Neutrophil (primary cell): ENCODE measurements around the gene RSPH1.

Experiments used
- H3K27ac ChIP-seq: fragments of 200-600 bp; sonication (generic); 2 replicates; pipeline ENCODE4 v1.5.1; 2016; ENCODE audit warnings: mild to moderate bottlenecking, moderate library complexity
- H3K27me3 ChIP-seq: fragments of 200-600 bp; sonication (generic); 2 replicates; pipeline ENCODE4 v1.6.0; 2016; ENCODE audit warnings: mild to moderate bottlenecking
- H3K36me3 ChIP-seq: fragments of 200-600 bp; sonication (generic); 2 replicates; pipeline ENCODE4 v1.5.1; 2017
- H3K4me1 ChIP-seq, 2 experiments: fragments of 200-600 bp in 1 of 2; sonication (generic) in 1 of 2; 1 replicate in 1 of 2; 2 replicates in 1 of 2; pipeline versions ENCODE4 v1.5.1 to v1.6.1; 2013 to 2016; ENCODE audit warnings: low read depth in 1 of 2, low read length in 1 of 2, mild to moderate bottlenecking in 1 of 2, moderate library complexity in 1 of 2; ENCODE audit not compliant: control insufficient read depth in 1 of 2, insufficient read depth in 1 of 2
- H3K4me3 ChIP-seq, 2 experiments: fragments of 200-600 bp in 1 of 2; sonication (generic) in 1 of 2; 1 replicate in 1 of 2; 2 replicates in 1 of 2; pipeline ENCODE4 v1.5.1; 2013 to 2016; ENCODE audit warnings: low read depth in 1 of 2, low read length in 1 of 2, mild to moderate bottlenecking in 1 of 2, moderate library complexity in 1 of 2
- H3K9me3 ChIP-seq: fragments of 200-600 bp; sonication (generic); 2 replicates; pipeline ENCODE4 v1.5.1; 2016
- TF ChIP-seq, protein P1 (sequence below): fragments of 200-600 bp; sonication (generic); IDR thresholded peaks from 2 replicates; pipeline ENCODE4 v1.5.1; 2016; ENCODE audit warnings: antibody characterized with exemption

RSPH1 gene

DNA sequence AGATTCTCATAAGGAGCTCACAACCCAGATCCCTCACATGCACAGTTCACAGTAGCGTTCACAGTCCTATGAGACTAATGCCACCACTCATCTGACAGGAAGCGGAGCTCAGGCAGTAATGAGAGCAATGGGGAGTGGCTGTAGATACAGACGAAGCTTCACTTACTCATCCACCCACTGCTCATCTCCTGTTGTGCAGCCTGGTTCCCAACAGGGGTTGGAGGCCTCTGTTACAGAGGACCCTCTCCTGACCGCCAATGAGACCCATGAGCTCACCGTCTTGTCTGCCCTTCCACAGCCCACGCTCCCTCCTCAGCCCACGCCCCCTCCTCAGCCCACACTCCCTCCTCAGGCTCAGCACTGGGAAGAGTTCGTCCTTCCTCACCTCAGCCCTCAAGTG, 39.6 kb downstream of the RSPH1 start:
- Histone ChIP-seq H3K9me3 (no peaks in the 10 kb centered on the region), H3K4me1 (peaks cover 15 to 23% of the 10 kb centered on the region in 2 experiments), H3K27me3 (no peaks in the 10 kb centered on the region), H3K36me3 (no peaks in the 10 kb centered on the region), H3K27ac (no peak overlapping the region), H3K4me3 (no peak overlapping the region)
- TF ChIP-seq, protein P1, sequence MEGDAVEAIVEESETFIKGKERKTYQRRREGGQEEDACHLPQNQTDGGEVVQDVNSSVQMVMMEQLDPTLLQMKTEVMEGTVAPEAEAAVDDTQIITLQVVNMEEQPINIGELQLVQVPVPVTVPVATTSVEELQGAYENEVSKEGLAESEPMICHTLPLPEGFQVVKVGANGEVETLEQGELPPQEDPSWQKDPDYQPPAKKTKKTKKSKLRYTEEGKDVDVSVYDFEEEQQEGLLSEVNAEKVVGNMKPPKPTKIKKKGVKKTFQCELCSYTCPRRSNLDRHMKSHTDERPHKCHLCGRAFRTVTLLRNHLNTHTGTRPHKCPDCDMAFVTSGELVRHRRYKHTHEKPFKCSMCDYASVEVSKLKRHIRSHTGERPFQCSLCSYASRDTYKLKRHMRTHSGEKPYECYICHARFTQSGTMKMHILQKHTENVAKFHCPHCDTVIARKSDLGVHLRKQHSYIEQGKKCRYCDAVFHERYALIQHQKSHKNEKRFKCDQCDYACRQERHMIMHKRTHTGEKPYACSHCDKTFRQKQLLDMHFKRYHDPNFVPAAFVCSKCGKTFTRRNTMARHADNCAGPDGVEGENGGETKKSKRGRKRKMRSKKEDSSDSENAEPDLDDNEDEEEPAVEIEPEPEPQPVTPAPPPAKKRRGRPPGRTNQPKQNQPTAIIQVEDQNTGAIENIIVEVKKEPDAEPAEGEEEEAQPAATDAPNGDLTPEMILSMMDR: no peak

DNA sequence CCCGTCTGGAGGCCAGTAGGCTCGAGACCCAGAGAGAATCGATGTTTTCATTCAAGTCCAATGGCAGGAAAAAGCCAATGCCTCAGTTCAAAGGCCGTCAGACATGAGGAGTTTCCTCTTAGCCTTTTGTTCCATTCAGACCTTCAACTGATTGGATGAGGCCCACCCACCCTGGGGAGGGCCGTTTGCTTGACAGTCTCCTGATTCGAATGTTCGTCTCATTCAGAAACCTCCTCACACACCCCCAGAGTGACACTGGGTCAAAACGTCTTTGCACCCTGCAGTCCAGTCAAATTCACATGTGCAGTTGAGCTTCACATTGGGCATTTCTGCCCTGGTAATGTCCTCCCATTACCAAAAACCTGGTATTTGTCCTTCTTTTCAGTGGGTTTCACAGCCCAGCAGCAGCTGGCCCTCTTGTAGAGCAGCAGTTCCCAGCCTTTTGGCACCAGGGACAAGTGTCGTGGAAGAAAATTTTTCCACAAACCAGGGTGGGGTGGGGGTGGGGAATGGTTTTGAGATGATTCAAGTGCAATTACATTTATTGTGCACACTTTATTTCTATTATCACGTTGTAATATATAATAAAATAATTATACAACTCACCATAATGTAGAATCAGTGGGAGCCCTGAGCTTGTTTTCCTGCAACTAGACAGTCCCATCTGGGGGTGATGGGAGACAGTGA, 40.1 kb downstream of the RSPH1 start:
- no peak overlapping the region for H3K27ac ChIP-seq
- H3K4me1 ChIP-seq: peaks cover 15 to 23% of the 10 kb centered on the region in 2 experiments
- H3K36me3 ChIP-seq: no peaks in the 10 kb centered on the region
- H3K27me3 ChIP-seq: no peaks in the 10 kb centered on the region
- no peaks in the 10 kb centered on the region for H3K9me3 ChIP-seq
- H3K4me3 ChIP-seq: no peak overlapping the region
- TF ChIP-seq, protein P1: no peak

DNA sequence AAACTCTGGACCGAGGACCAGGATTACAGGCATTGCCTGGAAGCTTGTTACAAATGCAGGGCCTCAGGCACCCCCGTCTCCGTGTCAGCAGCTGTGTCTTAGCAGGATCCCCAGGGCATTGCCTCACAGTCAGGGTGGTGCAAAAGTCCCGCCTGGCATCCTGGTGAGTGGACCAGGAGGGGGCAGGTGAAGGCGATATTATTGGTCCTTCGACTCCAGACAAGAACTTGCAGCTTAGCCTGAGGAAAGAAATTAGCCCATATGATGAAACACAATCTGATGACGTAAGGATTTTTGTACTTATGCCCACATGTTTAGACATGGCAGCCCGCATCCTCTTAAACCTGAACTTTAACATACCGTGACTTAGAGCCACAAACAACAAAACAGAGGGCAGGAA, 40.8 kb downstream of the RSPH1 start:
- Histone ChIP-seq H3K4me1 (peaks cover 15 to 26% of the 10 kb centered on the region in 2 experiments), H3K4me3 (no peak overlapping the region), H3K27me3 (no peaks in the 10 kb centered on the region), H3K36me3 (no peaks in the 10 kb centered on the region), H3K27ac (no peak overlapping the region), H3K9me3 (no peaks in the 10 kb centered on the region)
- TF ChIP-seq, protein P1: no peak

DNA sequence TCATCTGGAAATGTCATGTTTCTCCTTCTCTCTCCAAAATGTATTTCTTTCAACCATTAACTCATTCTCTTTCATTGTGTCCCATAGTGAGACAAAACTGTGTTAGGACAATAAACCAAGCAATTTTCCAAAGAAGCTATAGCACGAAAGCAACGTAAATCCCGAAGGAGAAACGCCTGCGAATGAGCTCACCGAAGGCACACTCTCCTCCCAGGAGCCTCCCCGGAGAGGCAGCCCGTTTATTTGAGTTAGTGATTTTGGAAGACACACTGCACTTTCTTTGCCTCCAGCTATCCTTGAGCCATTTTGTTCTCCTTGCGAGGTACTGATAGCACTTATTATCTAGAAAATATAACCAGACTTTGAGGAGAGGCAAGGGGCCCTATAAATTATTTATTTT, 41.2 kb downstream of the RSPH1 start:
- no peak overlapping the region for H3K27ac ChIP-seq
- H3K4me3 ChIP-seq: no peak overlapping the region
- no peaks in the 10 kb centered on the region for H3K9me3 ChIP-seq
- TF ChIP-seq, protein P1: no peak
- H3K4me1 ChIP-seq: peaks cover 20 to 29% of the 10 kb centered on the region in 2 experiments
- no peaks in the 10 kb centered on the region for H3K36me3 ChIP-seq
- H3K27me3 ChIP-seq: no peaks in the 10 kb centered on the region

DNA sequence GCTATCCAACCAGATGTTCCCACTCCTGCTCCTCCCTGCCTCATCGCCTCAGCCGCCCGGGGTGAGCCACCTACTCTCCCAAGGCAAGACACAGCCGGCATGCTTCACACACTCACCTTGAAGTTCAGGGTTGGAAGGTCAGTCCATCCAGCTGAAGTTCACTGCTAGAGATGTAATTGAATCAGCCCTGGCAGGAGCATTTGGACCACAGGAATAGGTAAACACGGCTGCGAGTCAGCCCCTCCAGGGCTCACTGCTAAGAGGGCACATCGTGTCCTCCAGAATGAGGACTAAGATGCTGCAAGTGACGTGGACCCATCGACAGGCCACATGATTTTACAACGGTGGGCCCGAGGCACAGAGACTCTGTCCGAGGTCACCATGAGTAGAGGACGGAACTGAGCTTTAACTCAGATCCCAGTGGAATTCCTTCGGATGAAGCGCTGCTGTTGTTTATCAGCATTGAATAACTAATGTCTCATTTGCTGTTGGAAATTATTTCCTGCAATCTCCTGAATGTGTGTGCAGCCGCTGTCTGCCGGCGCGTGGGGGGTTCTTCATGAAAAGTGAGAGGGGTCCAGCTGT, 41.9 kb downstream of the RSPH1 start:
- no peak overlapping the region for H3K4me3 ChIP-seq
- H3K36me3 ChIP-seq: no peaks in the 10 kb centered on the region
- no peak overlapping the region for H3K27ac ChIP-seq
- peaks cover 21 to 29% of the 10 kb centered on the region in 2 experiments for H3K4me1 ChIP-seq
- H3K27me3 ChIP-seq: no peaks in the 10 kb centered on the region
- no peaks in the 10 kb centered on the region for H3K9me3 ChIP-seq
- TF ChIP-seq, protein P1: no peak
